GM18858 (cell line): Measurements from ENCODE around the gene ARSJ.

Experiments used
- ATAC-seq: cut with Tn5 transposase; IDR thresholded peaks from one replicate; pipeline ENCODE4 v1.9.1; 2021; ENCODE audit not compliant: unreplicated experiment

The ARSJ gene

DNA sequence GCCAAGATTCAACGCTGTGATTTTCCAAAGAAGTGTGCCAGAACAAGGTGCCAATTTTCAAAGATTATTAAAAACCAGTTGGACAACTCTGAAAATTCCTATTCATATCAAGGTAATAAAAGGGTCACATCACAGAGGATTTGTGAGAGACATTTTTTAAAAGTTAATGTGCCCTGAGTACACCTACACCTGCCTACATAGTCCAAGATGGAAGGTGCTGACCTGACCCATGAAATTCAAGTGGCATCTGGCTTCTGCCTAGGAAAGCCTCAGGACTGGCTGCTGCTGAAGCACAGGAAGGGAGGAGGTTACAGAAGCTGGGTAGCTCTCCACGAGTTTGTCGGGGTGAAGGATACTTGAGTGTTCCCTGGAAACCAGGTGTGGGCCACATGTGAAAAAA, 11.4 kb upstream of the ARSJ start:
- no peak for ATAC-seq

DNA sequence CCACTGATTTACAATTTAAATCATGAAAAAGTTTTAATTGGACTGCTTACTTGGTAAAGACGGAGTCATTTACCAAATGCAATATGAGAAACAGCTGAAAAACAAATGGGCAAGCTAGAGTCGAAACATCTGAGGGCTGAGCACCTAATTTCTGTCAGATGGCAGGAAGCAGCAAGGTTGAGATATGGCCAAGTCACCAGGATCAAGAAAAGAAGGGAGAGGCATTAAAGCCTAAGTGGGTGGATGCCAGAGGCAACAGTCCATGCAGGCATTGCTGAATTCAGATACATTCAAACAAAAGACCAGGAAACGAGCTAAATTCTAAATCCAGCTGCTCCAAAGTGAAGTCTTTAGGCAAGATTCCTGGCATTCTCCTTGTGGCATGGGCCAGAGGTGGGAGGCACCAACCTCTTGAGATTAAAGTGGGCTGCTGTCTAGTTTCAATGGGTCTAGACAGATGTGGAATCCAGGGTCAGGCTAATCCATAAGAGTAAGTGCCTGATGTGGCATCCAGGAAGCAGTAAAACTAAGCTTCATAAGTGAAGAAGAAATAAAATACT, 8.0 kb upstream of the ARSJ start:
- no peak for ATAC-seq

DNA sequence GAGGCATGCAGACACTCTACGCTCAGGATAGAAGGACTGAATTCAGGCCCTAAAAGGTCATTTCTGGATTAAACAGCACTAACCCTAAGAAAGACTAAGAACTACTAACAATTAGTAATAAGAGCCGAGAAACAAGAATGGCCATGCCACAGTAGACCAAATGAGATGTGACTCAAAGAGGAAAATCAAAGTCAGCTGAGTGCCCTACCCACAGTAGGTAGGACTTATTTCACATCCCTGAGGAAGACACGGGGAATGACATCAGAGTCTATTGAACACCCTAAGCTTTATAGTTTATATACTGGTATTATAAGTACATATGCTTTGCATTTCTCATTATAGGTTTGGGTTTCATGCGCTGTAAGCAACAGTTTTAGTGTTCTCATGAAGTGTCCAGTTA, 2.7 kb upstream of the ARSJ start:
- ATAC-seq = no peak

DNA sequence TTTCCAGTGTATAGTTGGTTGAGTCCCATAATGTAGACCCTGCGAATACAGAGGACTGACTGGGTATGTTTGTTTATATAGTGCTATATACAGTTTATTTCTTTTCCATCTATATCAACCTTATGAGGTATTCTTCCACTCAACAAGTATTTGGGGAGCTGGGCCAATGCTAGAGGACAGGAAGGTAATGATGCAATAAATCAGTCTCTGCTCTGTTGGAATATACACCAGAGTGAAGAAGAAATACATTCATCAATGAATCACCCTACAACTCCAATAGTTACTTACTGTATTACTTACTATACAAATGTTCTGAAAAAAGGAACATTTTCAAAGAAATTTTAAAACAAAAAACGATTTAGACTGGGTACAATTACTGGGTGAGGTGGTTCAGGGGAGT, 2.1 kb upstream of the ARSJ start:
- ATAC-seq = no peak

DNA sequence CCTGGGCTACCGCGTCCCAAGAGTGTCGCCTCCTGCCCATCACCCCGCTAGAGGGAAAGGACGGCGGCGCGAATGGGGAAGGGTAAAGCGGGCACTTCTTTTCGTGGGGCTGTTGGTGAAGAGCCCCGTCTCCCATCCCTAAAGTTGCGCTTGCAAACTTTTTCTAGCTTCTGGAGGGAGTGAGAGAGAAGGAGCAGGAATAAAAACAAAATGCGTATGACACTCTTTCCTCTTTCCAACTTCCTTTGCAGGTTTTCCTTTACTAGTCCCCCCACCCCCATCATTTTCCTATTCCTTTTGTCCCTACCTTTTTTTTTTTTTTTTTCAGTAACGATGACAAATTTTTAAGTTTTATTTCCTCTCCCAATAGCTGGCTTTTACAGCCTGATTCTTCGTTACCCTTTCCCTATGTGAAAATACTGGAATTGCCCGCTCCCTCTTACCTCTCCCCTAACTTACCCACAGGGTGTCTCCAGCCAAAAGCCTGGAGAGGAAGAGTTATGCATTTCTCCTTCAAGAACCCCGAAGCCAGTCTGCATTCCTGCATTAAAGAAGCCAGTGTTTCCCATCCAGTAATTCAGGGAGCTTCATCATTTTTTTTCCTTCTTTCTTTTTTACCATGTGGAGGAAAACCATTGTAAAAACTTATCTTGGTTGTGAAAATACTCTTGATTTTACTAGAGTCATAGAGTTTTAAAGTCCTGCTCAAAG, 613 bp upstream of the ARSJ start:
- ATAC-seq = no peak

DNA sequence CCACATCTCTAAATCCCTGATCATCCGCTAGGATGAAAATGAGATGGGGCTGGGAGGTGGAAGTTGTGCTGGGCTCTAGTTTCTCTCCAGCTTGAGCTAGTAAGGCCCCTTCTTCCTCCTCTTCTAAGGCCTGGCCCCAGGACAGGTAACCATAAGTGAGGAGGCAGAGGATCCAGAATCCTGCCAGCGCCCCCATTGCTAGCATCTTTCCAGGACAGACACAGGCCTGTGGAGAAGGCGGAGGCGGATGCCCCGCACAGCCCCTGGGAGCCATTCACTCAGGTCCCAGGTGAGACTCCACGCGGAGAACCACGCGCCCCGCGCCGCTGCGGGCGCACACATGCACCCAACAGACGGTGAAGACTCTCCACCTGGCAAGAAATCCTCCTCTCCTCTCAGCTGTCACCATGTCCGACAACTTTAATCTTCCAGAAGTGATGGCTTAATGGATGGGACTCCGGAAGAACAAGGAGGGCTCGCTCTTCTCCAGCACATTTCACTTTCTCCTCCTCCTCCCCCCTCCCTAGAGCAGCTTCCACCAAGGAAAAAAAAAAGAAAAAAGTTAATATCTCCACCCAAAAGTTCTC, 793 bp downstream of the ARSJ start:
- ATAC-seq = no peak

DNA sequence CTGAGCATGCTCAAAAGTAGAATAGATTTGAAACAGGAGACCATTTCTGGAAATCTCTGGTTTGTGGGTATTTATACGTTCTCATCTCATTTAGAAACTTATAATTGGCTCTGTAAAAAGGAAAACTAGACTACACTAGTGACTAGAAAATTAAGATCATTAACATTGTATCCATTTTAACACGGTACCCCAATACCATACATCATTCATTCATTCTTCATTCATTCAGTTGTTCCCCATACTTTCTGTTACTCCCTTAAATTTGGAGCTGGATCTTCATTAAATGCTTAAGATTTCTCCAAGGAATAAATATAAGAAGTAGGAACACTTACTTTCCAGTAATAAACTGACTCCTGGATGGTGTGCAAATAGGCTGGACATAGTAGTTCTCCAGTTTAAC, 1.3 kb downstream of the ARSJ start:
- ATAC-seq = no peak

DNA sequence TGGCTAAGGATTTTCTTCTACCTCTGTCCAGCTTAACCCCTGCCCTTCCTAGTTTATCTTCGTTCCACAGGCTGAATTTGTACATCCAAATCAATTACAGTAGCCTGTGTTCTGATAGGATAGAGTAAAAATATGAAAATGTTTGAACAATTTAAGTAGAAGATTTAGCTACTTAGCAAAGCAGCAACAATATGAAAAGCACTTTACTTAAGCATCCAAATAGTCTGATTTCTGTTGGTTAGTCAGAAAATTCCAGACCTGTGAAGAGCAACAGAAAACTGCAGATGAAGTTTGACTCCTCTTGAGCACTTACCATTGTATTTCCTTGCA, 2.0 kb downstream of the ARSJ start:
- no peak for ATAC-seq

DNA sequence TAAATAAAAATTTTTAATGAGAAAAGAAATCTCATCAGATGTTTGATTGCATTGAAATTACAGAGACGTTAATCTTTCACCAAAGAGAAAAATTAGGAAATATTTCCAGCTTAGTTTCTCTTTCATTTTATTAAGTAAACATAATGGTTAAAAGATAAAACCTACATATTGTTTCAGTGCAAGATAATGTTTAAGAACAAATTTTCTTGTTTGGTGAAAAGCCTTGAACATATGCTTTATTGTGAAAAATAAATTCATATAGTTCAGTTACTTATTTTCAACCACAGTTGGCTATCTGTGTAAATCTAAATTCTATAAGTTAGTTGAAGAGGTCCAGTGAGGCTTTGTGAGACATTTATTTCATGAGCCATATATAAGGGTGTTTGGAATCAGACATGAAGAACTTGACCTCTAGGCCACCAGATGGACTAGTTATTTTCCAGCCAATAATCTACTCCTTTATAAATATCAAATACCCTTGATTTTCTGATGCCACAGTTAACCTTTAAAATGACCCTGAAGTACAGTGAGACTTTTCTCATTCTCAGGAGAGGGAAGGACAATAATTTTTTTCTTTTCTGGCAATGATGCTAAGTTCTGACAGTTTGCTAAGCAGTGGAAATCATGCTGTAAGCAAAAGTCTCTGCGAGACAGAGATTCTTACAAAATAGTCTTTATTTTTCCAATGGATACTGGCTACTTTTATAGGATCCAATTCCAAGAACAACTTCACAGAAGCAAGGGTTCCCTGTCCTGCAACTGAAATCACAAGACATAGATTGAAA, 2.5 kb downstream of the ARSJ start:
- no peak for ATAC-seq

DNA sequence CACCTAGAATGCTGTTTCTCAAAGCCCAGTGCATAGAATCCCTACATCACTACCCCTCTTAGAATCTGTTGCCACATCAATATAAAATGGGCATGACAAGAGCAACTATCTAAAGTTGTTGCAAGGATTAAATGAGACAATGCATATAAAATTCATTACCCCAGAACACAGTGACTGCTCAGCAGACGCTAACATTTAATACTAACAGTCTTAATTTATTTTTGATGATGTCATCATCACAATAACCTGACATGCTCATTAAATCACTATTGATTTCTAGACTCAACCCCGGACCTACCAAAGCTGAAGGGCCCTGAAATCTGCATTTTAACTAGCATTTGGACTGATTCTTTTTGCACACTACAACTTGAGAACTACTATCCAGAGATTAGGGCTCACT, 3.9 kb downstream of the ARSJ start:
- no peak for ATAC-seq

DNA sequence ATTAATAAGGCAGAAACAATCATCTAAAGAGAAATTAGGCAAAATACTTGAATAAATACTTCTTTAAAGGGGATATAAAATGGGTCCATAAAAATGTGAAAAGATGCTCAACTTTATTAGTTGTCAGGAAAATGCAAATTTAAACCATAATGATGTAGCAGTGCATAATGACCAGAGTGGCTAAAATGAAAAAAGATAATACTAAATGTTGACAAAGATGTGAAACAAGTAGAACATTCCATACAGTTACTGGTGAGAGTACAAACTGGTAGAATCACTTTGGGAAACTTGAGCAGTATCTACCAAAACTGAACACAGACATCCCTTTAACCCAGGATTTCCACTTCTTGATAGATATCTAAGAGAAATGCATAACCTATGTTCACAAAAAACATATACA, 5.0 kb downstream of the ARSJ start:
- ATAC-seq = no peak

DNA sequence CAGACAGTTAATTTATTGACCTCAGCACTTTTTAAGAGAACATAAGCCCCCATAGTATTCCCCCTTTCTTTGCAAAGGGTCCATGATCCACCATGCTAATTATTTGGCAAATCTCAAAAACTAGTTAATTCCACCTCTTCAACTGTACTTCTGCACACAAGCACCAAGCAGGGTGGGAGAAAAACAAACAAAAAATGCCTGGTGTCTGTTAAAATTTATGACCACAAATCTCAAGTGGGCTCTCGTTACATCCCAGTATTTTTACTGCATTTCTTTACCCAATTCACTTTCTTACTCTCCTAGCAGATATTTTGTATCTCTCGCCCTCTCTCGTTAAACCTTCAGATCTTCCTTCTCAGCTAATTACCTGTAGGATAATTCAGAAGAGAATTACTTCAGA, 6.1 kb downstream of the ARSJ start:
- no peak for ATAC-seq

DNA sequence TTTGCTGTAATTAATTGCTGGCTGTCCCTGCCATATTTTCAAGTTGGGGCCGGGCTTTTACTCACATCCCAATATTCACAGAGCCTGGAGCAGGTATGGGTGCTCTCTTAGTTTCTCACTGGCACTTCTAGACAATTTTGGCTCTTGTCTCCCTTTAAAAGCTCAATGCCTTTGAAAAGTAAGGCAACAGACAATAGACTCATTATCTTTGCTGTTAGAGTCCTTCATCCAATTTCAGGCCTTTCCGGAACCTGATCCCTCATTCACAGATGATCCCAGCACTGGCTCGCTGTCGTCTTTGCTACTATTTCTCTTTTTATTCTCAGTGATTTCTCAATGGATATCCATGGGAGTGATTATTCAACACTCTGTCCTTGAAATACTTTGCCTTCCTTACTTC, 6.7 kb downstream of the ARSJ start:
- no peak for ATAC-seq

DNA sequence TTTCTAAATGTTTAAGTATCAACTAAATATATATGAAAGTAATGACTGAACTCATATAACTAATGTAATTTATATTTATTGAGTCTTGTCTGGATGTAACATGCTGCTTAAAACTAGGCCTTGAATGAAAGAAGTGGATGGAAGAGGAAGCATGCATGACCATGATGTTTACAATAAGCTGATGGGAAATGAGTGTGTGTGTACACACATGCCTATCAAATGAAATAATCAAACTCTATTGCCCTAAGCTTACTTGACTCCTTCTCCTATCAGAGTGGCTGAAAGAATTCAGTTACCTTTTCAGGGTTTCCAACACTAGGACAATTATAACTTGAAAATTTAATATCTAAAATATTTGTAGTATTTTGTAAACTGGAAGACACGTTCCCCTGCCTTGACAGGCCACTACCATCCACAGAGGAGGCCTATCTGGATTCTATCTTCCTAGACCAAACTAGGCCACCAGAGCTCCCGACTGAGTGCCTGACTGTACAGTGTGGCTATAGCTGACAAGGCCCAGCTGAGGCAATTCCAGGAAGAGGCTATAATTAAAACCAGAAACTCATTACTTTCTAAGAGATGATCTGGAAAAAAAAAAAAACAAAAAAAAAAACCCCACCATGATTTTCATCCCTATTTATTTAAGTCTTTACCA, 7.6 kb downstream of the ARSJ start:
- ATAC-seq = no peak

DNA sequence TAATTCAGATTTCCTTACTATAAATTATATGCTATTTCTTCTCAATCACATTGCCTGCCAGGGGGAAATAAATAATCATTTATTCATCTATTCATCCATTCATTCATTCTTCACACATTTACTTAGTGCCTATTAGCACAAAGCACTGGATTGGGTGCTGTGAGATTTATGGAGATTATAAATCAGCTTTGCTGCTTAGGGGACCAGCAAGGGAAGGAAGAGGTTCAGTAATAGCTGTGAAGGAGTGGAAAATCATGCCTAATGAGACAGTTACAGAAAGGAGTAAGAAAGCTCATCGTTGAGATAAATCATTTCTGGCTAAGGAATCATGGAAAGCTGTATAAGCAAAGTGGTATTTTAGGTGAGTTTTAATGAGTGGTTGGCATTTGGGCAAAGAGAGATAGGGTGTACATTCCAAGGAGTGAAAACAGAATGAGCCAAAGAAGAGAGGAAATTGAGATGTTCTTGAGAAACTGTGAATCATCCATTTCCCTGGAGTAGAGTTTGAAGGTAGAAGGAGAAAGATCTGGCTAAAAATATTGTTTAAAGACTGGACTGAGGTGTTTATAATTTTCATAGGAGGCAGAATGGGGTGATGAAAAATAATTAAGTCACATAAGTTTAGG, 9.6 kb downstream of the ARSJ start:
- ATAC-seq = no peak

DNA sequence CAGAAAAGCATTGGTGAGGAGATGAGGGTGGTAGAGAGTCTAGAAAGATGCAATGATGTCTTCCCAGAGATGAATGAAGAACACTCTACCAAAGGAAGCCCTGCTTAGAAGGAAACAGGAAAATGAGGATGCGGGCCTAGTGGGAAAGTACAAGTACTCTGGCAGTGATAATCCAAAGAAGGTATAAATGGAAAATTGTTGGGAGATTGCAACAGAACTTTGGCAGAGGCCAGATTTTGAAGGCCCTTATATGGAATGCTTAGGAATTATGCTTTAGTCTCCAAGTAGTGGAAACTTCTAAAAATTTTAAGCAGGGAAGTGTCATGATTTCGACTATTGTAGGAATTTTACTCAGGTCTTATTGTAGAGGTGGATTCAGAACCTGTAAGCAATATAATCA, 11.0 kb downstream of the ARSJ start:
- ATAC-seq = no peak

DNA sequence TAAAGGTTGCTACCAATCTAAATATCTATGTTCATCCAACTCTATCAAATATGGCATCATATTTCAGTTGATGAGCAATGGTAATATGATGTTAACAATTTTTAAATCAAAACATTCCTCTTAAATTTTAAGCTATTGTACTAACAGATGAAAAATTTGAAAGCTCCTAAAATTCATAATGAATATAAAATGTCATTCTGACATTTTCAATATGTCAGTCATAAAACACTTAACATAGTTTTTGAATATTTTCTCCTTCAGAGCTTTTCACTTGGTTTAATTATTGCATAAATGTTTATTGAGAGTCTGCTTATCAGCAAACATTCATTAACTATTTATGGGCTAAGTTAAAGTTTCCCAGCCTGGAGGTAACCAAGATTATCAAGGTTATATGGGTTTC, 11.8 kb downstream of the ARSJ start:
- ATAC-seq = no peak

DNA sequence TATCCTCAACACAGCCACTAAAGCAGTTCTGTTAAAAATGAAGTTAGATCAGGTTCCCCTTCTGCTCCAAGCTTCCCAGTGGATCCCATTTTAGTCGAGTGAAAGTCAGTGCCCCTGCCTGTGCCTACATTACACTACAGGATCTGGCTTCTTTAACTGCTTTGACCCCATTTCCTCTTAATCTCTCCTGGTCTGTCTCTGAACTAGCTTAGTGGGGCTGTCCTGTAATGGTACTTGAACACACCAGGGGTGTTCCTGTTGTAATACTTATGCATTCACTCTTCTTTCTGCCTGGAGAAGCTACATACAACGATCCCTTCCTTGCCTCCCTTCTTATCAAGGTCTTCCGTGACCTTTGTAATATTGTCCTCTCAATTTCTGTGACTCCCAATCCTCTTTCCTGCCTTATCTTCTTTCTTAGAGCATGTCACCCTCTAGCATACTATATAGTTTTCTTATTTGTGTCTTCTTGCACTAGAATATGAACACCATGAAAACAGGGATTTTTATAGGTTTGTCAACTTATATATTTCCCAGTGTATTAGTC, 16.7 kb downstream of the ARSJ start:
- no peak for ATAC-seq

DNA sequence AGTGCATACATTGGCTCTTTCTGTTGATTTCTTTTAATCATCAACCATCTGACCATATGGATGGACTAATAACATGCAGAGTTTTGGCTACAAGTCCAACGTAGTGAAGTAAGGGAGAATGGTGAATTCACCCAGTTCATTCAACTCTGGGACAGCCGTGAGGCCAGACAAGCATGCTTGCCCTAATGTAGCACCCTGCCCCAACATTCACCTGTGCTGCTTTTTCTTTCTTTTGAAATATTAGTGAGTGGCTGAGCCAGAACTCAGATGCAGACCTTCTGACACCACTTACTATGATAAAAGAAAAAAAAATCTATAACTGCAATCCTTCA, 17.5 kb downstream of the ARSJ start:
- no peak for ATAC-seq

DNA sequence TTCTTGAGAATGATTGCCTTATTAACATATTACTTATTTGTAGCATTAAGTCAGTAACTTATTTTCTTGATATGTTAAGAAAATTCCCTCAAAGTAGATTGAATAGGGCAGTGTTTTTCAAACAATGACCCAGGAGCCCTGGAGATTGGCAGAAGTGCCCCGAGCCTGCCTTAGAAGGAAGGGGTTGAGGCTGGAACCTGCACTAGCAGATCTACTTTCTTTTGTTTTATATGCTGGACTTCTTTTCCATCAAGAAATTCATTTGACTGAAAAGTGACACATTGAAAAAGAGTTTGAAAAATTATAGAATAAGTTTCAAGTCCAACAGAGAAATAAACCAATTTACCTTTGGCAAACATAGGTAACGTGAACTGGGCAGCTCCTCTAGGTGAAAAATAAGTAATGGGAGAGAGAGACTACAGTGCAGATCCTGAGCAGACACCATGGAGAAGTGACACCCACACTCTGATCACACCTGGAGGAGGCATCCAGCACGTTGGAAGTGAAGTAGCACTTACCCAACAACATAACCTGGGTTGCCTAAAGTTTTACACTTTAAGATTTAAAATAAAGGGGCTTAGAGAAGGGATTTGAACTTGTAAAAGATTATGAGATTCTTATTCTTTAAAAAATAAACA, 18.6 kb downstream of the ARSJ start:
- ATAC-seq = no peak

DNA sequence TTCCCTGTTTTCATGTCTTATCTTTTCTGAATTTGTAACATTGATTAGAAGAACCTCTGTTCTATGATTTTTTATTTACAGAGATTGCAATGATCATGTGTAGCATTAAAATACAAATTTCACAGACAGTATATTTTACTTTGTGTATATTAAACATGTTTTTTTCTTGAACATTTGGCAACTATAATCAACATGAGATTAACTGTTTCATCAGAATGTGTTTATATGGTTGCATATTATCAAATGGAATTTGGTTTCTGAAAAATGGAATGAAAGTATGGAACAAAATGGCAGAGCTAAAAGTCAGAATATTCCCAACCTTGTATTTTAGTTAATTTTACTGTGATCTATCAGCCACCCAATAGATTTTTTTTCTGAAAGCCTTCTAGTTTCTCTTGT, 19.9 kb downstream of the ARSJ start:
- ATAC-seq = no peak
